GM18907 (cell line): ENCODE data around the gene CDK5.

Experiments used
- ATAC-seq: cut with Tn5 transposase; IDR thresholded peaks from one replicate; pipeline ENCODE4 v1.9.1; 2021; ENCODE audit warnings: mild to moderate bottlenecking, moderate library complexity; ENCODE audit not compliant: unreplicated experiment

The CDK5 gene

DNA sequence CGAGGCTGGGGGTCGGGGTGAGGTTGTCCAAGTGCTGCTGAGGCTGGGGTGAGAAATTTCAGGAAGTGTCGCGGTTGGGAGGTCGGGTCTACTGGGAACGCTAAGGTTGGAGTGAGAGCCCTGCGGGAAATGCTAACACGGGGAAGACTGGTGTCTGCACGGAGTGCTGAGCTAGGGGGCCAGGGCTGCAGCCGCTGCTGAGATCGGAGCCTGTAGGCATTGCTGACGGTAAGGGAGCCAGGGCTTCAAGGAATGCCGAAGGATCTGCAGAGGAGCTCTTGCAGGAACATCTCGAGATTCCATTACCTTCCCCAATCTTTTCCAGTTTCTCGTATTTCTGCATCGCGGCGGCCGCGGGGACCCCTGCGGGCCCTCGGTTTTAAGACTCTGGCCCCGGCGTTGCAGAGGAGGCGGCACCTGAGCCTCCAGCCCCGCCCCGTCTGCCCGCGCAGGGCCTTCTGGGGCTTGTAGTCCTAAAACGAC, at the start of gene CDK5:
CDK5 (minus strand) TSS at position 392 of the 483 bp plus-strand sequence; CDS start at position 343, 49 bp downstream.
- peak; percentile 7 for ATAC-seq

- no peak for ATAC-seq
Observed at GRCh38 chr7:151104411-151105235, 46.9 kb upstream of the CDK5 start.

GRCh38 chr7:151103973-151104372, 46.3 kb upstream of the CDK5 start:
- ATAC-seq = no peak

DNA sequence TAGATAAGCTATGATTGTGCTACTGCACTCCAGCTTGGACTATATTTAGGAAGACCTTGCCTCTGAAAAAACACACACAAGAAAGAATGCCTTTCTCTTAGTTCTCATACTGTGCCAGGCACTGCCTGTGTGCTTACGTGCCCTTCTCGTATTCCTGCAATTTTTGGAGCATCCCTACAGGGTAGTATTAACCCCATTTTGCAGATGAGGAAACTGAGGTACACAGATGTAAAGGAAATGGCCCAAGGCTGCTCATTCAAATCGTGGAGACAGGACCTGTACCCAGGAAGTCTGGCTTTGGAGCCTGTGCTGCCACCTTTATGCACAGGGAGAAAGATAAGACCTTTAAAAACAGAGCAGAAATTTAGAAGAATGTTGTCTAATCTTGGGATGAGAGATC, 45.3 kb upstream of the CDK5 start:
- no peak for ATAC-seq

GRCh38 chr7:151101621-151102396, 44.1 kb upstream of the CDK5 start:
- no peak for ATAC-seq

DNA sequence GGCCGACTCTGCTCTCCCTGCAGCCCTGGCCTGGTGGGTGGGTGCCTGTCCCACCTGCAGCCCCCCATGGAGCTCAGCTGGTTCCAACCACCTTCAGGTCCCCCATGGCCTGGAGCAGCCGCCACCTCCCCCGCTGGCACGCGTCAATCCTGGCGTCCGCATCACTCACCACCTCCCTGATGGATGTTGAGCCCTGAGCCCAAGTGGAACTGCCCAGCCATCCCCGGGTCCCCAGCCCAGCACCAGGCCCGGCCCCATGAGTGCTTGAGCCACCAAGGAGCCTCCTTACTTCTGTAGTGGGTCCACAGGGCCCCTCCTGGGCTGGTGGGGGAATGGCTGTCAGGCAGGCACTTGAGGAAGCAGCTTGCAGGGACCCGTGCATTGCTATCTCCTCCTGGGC, 43.2 kb upstream of the CDK5 start:
- ATAC-seq = no peak

- ATAC-seq = no peak
Observed at GRCh38 chr7:151099486-151100211, 42.0 kb upstream of the CDK5 start.

DNA sequence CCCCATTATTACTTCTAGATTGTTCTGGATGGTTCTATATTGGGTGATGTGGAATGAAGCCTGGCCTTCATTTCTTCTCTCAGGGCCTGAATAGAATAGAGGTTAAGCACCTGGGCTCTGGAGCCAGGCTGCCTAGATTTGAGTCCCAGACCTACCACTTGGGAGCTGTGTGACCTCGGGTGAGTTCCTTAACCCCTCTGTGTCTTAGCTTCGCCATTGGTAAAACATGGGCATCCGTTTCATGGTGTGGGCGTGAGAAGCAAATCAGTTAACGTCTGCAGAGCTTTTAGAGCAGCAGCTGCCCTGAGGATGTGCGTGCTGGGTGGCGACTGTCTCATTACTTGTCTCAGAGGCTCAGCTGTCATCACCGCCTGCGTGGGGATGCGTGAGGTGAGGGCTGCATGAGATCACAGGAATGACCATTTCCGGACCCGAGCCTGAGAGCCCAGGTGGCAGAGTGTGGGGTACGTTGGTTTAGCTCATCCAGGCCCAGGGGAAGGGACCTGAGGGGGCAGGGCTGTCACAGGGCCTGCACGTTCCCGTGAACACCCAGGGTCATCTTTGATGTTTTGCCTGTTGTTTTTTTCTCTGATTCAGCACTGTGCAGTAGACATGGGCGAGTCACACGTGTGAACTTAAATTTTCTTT, 38.3 kb upstream of the CDK5 start:
- no peak for ATAC-seq

DNA sequence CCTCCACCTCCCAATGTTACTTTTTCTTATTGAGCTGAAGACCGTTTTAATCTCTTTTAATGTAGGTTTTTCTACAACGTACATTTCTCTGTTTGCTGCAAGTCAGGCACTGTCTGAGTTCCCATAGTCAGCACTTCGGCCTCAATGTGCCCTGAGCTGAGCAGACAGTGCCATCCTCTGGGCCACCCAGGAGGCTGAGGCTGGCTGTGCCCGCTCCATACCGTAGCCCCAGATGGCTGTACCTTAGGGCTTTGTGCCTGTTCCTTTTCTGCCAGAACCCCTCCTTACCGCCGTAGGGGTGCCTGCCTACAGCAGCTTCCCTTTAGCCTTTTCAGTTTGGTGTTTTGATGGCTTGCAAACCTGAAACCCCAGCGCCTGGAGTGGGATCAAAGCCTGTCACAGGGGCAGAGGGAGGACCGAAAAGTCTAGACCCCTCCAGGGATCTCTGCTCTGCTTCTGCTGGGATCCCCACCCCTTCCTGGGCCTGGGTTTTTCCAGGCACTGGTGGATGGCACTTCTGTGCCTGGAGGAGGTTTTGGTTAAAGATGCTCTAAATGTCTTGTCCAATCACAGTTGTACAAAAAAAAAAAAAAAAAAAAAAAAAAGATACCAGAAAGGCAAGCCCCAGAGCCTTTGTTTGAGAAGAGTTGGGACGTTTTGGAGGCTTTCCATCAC, 37.6 kb upstream of the CDK5 start:
- no peak for ATAC-seq

DNA sequence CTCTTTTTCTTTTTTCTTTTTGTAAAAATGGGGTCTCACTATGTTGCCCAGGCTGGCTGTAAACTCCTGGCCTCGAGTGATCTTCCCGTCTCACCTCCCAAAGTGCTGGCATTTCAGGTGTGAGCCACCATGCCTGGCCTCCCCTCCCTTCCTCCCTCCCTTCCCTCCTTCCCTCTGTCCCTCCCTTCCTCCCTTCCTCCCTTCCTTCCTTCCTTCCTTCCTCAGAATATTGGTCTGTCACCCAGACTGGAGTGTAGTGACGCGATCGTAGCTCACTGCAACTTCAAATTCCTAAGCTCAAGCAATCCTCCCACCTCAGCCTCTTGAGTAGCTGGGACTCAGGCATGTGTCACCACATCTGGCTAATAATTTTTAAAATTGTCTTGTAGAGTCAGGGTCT, 37.0 kb upstream of the CDK5 start:
- no peak for ATAC-seq

GRCh38 chr7:151093748-151094147, 36.1 kb upstream of the CDK5 start:
- ATAC-seq = no peak

GRCh38 chr7:151091988-151092387, 34.3 kb upstream of the CDK5 start:
- ATAC-seq = no peak

DNA sequence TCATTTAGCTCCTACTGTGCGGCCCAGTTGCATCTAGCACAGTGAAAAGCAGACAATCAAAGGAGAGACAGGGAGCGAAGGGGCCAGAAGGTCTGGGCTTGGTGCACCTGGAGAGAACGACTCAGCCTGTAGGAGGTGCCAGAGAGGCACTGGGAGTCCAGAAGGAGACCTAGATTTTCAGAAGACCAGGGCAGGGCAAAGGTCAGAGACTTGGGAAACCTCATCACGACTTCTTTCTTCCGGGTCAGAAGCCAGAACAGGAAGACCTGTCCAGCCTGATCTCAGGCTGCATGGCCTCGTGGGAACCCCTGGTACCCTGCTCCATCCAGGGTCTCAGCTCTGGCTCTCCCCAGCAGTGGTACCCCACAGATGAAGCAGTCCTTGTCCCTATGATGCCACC, 33.7 kb upstream of the CDK5 start:
- no peak for ATAC-seq

- ATAC-seq = no peak
Observed at GRCh38 chr7:151091003-151091402, 33.3 kb upstream of the CDK5 start.

- no peak for ATAC-seq
Observed at GRCh38 chr7:151089893-151090730, 32.4 kb upstream of the CDK5 start.

DNA sequence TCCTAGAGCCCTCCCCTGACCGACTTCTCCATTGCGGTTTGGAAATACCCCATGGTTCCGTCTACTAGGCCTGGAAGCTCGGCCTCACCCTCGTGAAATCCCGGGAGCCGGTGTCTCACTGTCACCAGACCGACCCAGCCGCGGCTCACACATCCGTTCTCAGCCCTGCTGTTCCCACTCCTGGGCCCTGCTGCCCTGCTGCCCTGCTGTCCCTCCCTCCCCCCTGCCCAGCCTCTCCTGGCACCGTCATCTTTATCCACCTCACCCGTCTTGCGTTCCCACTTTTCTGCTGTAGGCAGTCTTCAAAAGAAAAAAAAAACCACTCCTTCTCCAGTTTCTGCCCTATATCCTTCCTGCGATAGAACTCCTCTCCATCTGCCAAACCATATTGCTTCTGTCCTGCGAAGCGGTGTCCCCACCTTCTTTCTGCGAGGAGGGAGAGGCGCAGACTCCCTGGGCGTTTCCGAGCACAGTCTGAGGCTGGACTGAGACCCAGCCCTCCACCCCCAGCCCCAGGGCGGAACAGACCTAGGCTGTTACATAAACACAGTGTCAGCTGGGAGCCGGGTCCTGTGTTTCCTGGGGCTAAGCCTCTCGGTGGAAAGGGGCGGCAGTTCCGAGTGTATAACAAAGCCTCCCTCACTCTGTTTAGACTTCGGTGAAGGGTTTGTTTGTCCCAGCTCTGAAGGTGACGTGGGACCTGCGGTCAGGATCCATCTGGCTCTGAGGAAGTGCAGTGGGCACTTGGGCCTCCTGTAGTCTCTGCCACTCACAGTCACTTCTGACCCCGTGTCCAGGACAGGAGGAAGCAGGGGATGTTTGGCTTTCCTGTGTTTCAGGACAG, 31.4 kb upstream of the CDK5 start:
- ATAC-seq = no peak

DNA sequence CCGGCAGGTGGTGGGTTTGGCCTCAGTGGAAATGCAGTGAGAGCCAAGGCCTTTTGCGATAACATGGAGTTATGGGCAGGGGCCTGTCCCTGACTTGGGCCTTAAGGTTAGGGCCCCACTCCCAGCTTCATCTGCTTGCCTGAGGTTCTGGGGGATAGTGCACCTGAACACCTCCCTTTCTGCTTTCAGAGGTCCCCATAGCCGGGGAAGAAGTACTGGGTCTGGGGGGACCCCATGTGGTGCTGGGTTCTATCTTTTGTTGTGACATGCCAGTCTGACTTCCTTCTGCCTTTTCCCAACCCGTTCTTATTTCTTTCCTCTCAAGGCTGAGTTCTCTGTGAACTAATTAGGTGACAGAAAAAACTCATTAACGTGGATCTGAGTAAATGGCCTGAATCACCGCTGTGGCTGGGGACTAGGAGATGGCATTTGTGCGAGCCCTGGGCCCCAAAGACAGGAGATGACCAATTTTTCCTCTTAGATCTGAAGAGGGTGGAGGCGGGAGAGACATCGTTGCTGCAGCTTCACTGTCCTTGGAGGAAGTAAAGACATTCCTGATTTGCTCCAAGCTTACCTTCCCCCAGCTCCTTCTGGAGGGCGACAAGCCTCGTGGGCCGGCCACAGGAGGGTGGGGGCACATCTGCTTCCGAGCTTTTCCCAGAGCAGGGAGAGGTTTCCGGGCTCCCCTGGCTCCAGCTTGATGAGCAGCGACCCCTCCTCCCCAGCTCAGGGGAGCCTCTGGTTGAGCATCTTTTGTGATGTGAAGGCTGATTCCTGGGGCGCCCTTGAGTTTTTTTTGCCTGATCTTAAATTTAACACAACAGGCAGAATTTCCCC, 30.5 kb upstream of the CDK5 start:
- ATAC-seq = no peak
